Loucy (cell line): ENCODE measurements around the gene ESR2.

Experiments used
- H2AFZ ChIP-seq: fragments of 200-600 bp; sonication (generic); 2 replicates; pipeline ENCODE4 v1.6.0; 2016; ENCODE audit warnings: antibody characterized with exemption, mild to moderate bottlenecking, low read length, moderate library complexity
- H3F3A ChIP-seq: fragments of 200-600 bp; 2 replicates; pipeline ENCODE4 v1.6.0; 2016; ENCODE audit warnings: antibody characterized with exemption, low read depth, mild to moderate bottlenecking
- H3K27me3 ChIP-seq: fragments of 200-600 bp; sonication (generic); 2 replicates; pipeline ENCODE4 v1.6.1; 2014; ENCODE audit warnings: low read length, mild to moderate bottlenecking; ENCODE audit not compliant: insufficient read depth, poor library complexity, severe bottlenecking
- H3K36me3 ChIP-seq: fragments of 200-600 bp; sonication (generic); 2 replicates; pipeline ENCODE4 v1.6.1; 2016; ENCODE audit warnings: low read length; ENCODE audit not compliant: insufficient read depth
- H3K4me1 ChIP-seq: fragments of 200-600 bp; sonication (generic); 2 replicates; pipeline ENCODE4 v1.5.1; 2014; ENCODE audit warnings: low read length, mild to moderate bottlenecking; ENCODE audit not compliant: insufficient read depth, poor library complexity, severe bottlenecking
- H3K4me2 ChIP-seq: fragments of 200-600 bp; sonication (generic); 2 replicates; pipeline ENCODE4 v1.6.0; 2014; ENCODE audit warnings: antibody characterized with exemption, low read length, low read depth, mild to moderate bottlenecking; ENCODE audit not compliant: poor library complexity, severe bottlenecking
- H3K4me3 ChIP-seq: fragments of 200-600 bp; sonication (generic); 2 replicates; pipeline ENCODE4 v1.5.1; 2014; ENCODE audit warnings: low read length, mild to moderate bottlenecking, mixed read lengths; ENCODE audit not compliant: poor library complexity, severe bottlenecking
- H3K79me2 ChIP-seq: fragments of 200-600 bp; sonication (generic); 2 replicates; pipeline ENCODE4 v1.6.1; 2014; ENCODE audit warnings: low read length; ENCODE audit not compliant: insufficient read depth
- H3K9ac ChIP-seq: fragments of 200-600 bp; sonication (generic); 2 replicates; pipeline ENCODE4 v1.6.0; 2014; ENCODE audit warnings: mild to moderate bottlenecking, low read depth, low read length, moderate library complexity; ENCODE audit not compliant: poor library complexity, severe bottlenecking
- H3K9me2 ChIP-seq: fragments of 200-600 bp; sonication (generic); replicated peaks from 2 replicates; pipeline ENCODE4 v1.6.1; 2016; ENCODE audit warnings: low read depth, low read length, mixed read lengths
- H3K9me3 ChIP-seq: fragments of 200-600 bp; sonication (generic); 2 replicates; pipeline ENCODE4 v1.6.1; 2014; ENCODE audit warnings: mild to moderate bottlenecking, antibody characterized with exemption, low read length, low read depth; ENCODE audit not compliant: insufficient read depth
- H4K20me1 ChIP-seq: fragments of 200-600 bp; sonication (generic); 2 replicates; pipeline ENCODE4 v1.6.0; 2014; ENCODE audit warnings: antibody characterized with exemption, low read length, mild to moderate bottlenecking; ENCODE audit not compliant: insufficient read depth, poor library complexity, severe bottlenecking
- EZH2phosphoT487 ChIP-seq: fragments of 200-600 bp; IDR thresholded peaks from 2 replicates; pipeline ENCODE4 v1.6.1; 2018; ENCODE audit warnings: antibody characterized with exemption, mild to moderate bottlenecking, moderate library complexity, borderline replicate concordance
- TF ChIP-seq, protein P1 (sequence below): fragments of 200-600 bp; sonication (generic); conservative IDR thresholded peaks from 2 replicates; pipeline ENCODE4 v1.5.1; 2014; ENCODE audit warnings: mild to moderate bottlenecking, antibody characterized with exemption, low read length

Gene ESR2

GRCh38 chr14:64303471-64303917, 9.3 kb upstream of the ESR2 start:
- Histone ChIP-seq H3K9ac (no peak overlapping the region), H3K4me2 (no peak overlapping the region), H3F3A (no peaks in the 10 kb centered on the region), H2AFZ (no peak overlapping the region), H3K4me1 (no peaks in the 10 kb centered on the region), H3K9me2 (no peaks in the 10 kb centered on the region), H3K27me3 (no peaks in the 10 kb centered on the region), H4K20me1 (no peaks in the 10 kb centered on the region), H3K9me3 (no peaks in the 10 kb centered on the region), H3K4me3 (no peak overlapping the region), H3K79me2 (no peaks in the 10 kb centered on the region), H3K36me3 (no peaks in the 10 kb centered on the region)
- no peak for TF ChIP-seq EZH2phosphoT487
- TF ChIP-seq, protein P1, sequence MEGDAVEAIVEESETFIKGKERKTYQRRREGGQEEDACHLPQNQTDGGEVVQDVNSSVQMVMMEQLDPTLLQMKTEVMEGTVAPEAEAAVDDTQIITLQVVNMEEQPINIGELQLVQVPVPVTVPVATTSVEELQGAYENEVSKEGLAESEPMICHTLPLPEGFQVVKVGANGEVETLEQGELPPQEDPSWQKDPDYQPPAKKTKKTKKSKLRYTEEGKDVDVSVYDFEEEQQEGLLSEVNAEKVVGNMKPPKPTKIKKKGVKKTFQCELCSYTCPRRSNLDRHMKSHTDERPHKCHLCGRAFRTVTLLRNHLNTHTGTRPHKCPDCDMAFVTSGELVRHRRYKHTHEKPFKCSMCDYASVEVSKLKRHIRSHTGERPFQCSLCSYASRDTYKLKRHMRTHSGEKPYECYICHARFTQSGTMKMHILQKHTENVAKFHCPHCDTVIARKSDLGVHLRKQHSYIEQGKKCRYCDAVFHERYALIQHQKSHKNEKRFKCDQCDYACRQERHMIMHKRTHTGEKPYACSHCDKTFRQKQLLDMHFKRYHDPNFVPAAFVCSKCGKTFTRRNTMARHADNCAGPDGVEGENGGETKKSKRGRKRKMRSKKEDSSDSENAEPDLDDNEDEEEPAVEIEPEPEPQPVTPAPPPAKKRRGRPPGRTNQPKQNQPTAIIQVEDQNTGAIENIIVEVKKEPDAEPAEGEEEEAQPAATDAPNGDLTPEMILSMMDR = peak; percentile 90

DNA sequence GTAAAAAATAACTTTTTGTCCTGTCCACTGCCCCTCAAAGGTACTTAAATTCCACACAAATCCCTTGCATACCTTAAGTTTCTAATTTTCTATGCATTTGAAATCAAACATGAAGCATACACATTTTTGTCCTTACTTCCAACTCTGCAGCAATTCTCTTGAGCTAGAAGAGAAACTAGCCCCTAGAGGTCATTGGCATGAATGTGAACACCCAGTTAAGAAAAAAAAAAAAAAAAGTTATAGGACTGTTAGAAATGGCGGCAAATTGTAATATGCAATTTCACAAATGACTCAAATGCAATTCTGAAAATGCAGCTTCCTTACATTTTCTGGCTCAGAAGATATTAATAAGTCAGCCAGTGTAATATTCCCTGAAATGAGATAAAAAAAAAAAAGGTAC, 4.6 kb upstream of the ESR2 start:
- Histone ChIP-seq H2AFZ (no peak overlapping the region), H3K4me1 (peaks cover 13% of the 10 kb centered on the region), H4K20me1 (no peaks in the 10 kb centered on the region), H3K9ac (no peak overlapping the region), H3K4me2 (no peak overlapping the region), H3K9me2 (no peaks in the 10 kb centered on the region), H3K27me3 (no peaks in the 10 kb centered on the region), H3F3A (no peaks in the 10 kb centered on the region), H3K4me3 (no peak overlapping the region), H3K9me3 (no peaks in the 10 kb centered on the region), H3K36me3 (no peaks in the 10 kb centered on the region), H3K79me2 (no peaks in the 10 kb centered on the region)
- no peak for TF ChIP-seq EZH2phosphoT487
- TF ChIP-seq, protein P1 = peak; percentile 37; the same call in 1 of the 2 replicates

- Histone ChIP-seq H3K4me1 (peaks cover 20% of the 10 kb centered on the region), H3K9me2 (no peaks in the 10 kb centered on the region), H3K9me3 (no peaks in the 10 kb centered on the region), H3K4me3 (no peak overlapping the region), H3K9ac (no peak overlapping the region), H3K4me2 (no peak overlapping the region), H3K36me3 (no peaks in the 10 kb centered on the region), H3F3A (no peaks in the 10 kb centered on the region), H3K27me3 (no peaks in the 10 kb centered on the region), H2AFZ (no peak overlapping the region), H4K20me1 (no peaks in the 10 kb centered on the region), H3K79me2 (no peaks in the 10 kb centered on the region)
- TF ChIP-seq, protein P1 = no peak
- TF ChIP-seq EZH2phosphoT487 = no peak
These were observed 2.4 kb upstream of the ESR2 start for GRCh38 chr14:64296561-64296960.
